ENCODE data around the gene ECM2.
"Not testable (repeated sequence)": the region's sequence is repeated elsewhere in the genome, so short reads cannot be mapped to it uniquely, and the experiment has no call there.

ECM2 gene

DNA sequence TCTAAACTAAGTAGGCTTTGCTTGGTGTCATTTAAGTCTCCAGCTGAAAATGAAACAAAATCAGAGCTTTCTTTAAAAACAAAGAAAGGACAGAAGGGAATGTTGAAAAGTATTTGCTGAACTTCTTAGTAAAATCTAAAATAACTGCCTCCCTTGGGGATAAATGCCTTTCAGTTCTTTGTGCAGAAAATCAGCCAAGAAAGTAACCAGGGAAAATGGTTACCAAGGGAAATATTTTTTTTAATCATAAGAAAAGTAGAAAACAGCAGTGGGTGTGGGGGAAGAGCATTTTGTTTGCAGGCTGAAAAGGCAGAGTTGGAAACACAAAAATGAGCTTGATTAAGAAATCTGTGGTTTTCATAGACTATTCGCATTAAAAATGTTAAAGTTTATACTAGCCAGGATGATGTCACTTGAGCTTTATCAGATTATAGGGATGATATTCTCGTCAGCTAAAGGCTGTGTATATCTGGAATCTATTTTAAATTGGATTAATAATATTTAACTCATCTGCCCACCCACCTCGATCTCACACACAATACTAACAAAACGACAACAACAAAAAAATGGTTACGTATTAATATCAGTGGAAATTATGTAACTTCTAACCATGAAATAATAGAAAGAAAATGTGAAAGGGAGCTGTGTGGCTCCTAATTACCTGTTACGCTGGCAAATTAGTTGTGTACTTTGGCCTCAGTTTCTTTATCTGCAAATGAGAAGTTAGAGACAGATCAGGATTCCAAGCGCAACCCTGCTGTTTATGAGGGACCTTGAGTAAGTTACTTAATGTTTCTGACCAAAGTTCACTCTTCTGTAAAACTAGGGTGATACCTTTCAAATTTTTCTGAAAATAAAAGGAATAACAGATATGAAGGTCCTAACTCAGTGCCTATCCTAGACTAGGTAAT is at the start of gene ECM2:
Gene ECM2, minus strand, starts transcription at position 51 of the 911 bp plus-strand sequence. CDS start 13,124 bp downstream, outside the sequence.
- peak within 1 kb of the TSS in 19 of 21 experiments; percentile 10 to 84 (median 62) for H3K27ac ChIP-seq
- peak within 1 kb of the TSS in 4 of 7 experiments; percentile 11 to 29 (median 18) for H3K4me3 ChIP-seq

DNA sequence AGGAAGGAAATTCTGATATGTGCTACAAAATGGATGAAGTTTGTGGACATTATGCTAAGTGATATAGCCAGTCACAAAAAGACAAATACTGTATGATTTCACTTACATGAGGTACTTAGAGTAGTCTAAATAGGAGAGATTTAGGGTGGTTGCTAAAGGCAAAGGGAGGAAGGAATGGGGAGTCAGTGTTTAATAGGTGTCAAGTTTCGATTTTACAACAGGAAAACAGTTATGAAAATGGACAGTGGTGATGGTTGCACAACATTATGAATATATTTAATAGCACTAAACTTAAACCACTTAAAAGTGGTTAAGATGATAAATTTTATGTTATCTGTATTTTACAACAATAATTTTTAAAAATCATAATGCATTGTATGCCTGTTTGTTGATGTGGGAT is 40.4 kb upstream of the ECM2 start:
- H3K27ac ChIP-seq = no peak overlapping the region
- H3K4me3 ChIP-seq = no peak overlapping the region

DNA sequence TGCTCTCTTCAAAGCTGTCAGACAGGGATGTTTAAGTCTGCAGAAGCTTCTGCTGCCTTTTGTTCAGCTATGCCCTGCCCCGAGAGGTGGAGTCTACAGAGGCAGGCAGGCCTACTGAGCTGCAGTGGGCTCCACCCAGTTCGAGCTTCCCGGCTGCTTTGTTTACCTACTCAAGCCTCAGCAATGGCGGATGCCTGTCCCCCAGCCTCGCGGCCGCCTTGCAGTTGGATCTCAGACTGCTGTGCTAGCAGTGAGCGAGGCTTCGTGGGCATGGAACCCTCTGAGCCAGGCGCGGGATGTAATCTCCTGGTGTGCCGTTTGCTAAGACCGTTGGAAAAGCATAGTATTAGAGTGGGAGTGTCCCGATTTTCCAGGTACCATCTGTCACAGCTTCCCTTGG is 37.8 kb upstream of the ECM2 start:
- H3K4me3 ChIP-seq, H3K27ac ChIP-seq: not testable (repeated sequence)

DNA sequence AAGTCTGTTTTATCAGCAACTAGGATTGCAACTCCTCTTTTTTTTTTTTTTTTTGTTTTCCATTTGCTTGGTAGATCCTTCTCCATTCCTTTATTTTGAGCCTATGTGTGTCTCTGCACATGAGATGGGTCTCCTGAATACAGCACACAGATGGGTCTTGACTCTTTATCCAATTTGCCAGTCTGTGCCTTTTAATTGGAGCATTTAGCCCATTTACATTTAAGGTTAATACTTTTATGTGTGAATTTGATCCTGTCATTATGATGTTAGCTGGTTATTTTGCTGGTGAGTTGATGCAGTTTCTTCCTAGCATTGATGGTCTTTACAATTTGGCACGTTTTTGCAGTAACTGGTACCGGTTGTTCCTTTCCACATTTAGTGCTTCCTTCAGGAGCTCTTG is 36.1 kb upstream of the ECM2 start:
- not testable (repeated sequence) for H3K27ac ChIP-seq, H3K4me3 ChIP-seq

DNA sequence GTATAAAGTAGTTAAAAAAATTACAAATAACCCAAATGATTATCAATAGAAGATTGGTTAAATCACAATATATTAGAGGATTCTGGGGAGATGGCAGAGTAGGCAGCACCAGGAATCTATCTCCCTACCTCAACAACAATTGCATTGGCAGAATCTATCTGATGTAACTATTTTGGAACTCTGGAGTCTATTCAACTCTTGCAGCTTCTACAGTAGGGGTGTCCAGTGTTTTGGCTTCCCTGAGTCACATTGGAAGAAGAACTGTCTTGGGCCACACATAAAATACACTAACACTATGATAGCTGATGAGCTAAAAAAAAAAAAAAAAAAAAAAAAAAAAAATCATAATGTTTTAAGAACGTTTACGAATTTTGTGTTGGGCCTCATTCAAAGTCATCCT is 29.2 kb upstream of the ECM2 start:
- H3K27ac ChIP-seq = peak overlapping the region in 2 of 21 experiments; percentile 40 to 78
- no peak overlapping the region for H3K4me3 ChIP-seq

DNA sequence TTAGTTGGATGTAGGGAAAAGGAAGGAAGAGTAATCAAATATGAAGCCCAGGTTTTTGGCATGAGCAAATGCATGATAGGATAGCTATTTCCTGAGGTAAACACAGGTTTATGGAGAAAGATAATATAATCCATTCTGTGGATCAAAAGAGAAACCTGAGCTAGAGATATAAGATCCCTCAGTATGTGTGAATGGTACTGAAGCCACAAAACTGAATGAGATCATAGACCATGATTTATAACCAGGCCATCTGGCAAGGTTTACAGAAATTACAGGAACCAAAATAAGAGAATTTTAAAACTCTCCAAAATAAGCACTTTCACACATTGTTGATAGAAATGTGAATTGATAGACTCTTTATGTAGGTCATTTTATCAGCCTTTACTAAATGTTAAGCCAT is 28.7 kb upstream of the ECM2 start:
- no peak overlapping the region for H3K4me3 ChIP-seq
- H3K27ac ChIP-seq = peak overlapping the region in 4 of 21 experiments; percentile 63 to 80 (median 74)

DNA sequence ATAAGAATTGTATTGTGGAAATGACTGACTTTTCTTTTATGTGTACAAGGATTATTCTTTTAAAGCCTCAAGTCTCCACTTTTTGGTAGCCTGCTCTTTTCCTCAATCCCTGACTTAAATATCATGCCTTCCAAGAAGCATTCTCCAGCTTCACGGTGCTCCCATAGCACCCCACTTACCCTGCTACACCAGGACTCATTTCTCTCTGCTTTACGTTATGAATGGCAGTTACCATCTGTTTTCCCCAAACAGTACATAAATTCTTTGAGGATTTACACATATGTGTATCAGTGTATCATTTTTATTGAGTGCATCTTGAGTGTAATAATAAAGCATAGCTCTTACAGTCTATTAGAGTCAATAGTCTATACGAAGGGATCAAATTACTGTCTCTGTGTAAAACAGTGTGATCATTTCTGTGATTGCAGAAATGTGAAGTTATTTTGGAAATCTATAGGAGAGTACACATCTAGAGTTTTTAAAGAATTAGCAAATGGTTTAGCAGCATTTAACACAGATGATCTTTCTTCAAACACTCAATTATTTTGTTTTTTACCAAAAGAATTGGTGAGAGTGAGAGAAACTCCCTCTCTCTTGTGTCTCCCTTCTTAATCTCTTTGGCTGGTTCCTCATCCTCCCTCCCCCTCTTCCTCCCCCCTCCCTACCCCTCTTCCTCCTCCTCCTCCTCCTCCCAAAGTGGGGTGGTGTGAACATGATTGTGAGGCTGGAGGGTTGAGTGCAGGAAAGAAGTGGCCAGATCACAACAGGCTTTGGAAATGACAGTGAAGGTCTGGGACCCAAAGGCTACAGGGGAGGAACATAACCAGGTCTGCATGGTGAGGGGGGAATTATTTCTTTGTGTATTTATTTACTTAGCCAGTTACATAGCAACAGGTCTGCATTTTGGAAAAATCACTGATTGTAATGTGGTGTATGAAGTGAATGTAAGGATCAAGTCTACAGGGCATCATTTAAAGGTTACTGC is 27.6 kb upstream of the ECM2 start:
- no peak overlapping the region for H3K4me3 ChIP-seq
- peak overlapping the region in 11 of 21 experiments; percentile 11 to 80 (median 51) for H3K27ac ChIP-seq

DNA sequence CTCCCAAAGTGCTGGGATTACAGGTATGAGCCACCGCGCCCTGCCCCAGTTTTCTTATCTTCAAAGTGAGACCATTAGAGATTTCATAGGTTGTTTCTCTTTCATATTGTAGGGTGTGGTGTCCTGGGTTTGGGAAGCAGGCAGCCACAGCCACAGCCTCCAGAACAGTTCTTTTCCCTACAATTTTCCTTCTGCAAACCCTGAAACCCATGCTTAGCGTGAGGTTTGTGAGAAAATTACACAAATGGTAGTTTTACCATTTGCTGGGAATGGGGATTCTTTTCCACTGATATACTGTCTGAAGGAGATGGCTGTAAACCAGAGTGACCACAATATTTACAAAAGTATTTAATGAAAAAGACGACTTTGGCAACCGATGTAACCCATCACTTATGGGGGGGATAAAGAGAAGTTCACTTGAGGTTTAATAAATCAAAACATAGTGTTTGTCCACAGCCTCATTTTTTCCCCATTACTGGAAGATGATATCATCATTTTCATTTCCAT is 26.7 kb upstream of the ECM2 start:
- H3K27ac ChIP-seq = peak overlapping the region in 10 of 21 experiments; percentile 6 to 80 (median 48)
- no peak overlapping the region for H3K4me3 ChIP-seq

DNA sequence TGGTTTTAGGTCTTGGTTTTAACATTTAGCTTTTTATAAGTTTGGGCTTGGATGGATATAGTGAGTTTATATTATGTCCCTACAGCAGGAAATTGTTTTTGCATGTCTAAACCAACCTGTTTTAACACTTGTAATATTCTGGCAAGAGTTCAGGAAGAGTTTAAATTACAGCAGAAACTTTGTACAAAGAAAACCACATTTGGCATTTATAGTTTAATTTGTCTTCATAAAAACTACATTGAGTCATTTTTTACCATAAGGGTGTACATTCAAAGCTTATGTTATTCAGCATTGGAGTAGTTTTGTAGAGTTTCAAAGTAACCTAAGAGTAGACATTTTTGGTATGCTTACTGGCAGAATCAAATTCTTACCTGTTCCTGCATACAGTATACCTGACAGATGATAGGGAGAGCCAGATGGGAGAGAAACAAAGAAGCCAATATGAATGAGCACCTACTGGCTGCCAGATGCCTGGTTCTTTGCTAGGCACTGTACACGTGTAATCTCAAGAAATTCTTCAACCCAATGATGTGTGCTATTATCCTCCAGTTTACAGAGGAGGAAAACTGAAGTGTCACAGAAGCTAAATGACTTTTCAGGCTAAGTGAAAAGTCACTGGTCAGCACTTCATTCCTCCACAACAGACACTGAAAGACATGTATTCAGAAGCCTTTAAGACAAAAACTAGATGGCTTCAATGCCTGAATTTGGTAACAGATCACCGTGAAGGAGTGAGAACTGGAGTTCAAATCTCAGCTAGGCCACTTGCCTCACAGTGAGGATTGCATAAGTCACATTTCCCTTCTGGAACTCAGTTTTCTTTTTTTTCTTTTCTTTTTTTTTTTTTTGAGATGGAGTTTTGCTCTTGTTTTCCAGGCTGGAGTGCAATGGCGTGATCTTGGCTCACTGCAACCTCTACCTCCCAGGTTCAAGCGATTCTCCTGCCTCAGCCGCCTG is 25.9 kb upstream of the ECM2 start:
- Histone ChIP-seq H3K27ac (peak overlapping the region in 11 of 21 experiments; percentile 0 to 80 (median 46)), H3K4me3 (no peak overlapping the region)

DNA sequence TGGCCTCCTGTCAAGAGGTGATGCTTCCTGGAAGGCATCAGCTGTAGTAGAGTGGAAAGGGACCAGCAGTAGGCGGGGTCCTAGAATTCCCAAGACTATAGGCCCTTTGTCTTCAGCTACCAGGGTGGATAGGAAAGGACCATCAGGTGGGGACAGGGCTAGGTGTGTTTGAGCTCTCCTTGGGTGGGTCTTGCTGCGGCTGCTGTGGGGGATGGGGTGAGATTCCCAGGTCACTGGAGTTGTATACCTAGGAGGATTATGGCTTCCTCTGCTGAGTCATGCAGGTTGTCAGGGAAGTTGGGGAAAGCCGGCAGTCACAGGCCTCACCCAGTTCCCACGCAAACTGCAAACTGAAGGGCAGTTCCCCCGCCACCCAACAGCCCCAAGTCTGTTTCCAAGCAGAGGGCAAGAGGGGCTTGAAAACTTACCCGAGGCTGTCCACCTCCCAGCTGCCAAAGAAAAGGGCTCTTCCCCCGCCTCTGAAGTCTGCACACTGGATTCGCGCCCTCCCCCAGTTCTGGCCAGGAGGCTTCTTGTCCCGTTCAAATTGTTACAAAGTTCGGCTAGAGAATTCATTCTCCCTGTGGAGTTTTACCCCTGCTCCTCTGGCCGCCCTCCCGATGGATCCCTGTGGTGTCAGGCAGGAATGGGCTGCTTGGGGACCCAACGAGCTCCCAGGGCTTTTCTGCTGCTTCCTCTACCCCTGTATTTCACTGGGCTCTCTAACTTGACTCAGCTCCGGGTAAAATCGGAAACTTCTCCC is 23.0 kb upstream of the ECM2 start:
- H3K27ac ChIP-seq = no peak overlapping the region
- H3K4me3 ChIP-seq = no peak overlapping the region

DNA sequence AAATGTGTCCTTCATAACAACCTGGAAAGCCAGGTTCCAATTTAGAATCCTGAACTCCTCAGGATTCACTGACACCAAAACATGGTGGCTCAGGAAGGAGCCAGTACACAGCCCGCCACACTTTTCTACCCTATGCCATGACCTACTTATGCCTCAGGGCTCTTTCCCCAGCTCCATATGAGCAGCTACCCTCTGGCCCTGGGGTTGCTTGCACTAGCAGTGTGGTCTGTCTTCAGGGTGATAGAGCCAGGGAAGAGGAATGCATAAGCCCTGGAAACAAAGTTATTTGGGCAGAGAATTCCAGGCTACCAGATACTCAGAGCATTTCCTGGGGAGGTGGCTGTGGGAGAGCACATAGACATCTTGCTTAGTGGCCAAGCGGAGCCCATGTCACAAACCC is 15.0 kb upstream of the ECM2 start:
- no peak overlapping the region for H3K27ac ChIP-seq
- no peak overlapping the region for H3K4me3 ChIP-seq

DNA sequence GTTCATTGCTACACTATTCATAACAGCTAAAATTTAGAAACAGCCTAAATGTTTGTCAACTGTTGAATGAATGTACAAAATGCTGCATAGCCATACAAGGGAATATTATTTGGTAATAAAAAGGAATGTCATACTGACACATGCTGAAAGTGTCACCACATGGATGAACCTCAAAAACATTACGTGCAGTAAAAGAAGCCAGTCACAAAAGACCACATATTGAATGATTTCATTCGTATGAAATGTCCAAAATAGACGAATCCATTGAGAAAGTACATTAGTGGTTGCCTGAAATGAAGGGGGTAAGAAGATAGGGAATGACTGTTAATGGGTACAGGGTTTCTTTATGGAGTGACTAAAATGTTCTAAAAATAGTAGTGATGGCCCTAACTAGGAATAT is 11.6 kb upstream of the ECM2 start:
- H3K4me3 ChIP-seq = no peak overlapping the region

DNA sequence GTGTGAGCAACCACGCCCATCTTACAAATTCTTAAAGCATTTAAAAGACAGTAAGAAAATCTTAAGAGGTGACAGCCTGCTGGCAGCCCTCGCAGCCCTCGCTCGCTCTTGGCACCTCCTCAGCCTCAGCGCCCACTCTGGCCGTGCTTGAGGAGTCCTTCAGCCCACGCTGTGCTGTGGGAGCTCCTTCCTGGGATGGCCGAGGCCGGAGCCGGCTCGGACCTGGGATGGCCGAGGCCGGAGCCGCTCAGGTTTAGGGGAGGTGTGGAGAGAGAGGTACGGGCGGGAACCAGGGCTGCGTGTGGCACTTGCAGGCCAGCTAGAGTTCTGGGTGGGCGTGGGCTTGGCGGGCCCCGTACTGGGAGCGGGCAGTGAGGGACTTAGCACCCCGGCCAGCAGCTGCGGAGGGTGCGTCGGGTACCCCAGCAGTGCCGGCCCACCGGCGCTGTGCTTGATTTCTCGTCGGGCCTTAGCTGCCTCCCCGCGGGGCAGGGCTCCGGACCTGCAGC is 9.3 kb upstream of the ECM2 start:
- H3K4me3 ChIP-seq = no peak overlapping the region
- no peak overlapping the region for H3K27ac ChIP-seq

More for the DNA sequence above, 11.6 kb upstream of the ECM2 start:
- H3K27ac ChIP-seq = peak overlapping the region in 1 of 21 experiments; percentile 47

DNA sequence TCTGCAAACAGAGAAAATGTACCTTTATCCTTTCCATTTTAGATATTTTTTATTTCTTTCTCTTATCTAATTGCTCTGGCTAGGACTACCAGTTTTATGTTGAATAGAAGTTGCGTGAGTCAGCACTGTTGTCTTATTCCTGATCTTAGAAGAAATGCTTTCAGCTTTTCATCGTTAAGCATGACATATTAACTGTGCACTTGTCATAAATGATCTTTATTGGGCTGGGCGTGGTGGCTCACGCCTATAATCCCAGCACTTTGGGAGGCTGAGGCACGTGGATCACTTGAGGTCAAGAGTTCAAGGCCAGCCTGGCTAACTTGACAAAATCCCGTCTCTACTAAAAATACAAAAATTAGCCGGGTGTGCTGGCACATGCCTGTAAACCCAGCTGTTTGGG is 8.2 kb upstream of the ECM2 start:
- H3K27ac ChIP-seq = no peak overlapping the region

DNA sequence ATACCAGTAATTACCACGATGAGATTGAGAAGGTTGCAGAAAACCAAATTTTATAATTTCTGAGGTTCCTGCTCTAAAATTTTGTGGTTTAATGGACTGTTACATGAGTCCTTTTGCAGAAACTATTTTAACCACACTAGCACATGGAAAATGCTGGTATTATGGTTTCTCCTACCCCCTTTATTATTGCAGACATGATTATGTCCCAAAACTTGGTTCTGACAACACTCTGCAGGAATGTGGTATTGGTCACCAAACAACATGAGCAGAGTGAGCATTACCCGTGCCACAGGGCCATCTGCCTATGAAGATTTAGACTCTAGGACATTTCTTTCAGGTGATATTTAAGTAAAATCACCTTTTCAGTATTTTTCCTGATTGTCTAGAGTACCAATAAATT is 2.8 kb upstream of the ECM2 start:
- H3K27ac ChIP-seq = peak overlapping the region in 1 of 21 experiments; percentile 65
- no peak overlapping the region for H3K4me3 ChIP-seq

More for the DNA sequence above, 8.2 kb upstream of the ECM2 start:
- no peak overlapping the region for H3K4me3 ChIP-seq

DNA sequence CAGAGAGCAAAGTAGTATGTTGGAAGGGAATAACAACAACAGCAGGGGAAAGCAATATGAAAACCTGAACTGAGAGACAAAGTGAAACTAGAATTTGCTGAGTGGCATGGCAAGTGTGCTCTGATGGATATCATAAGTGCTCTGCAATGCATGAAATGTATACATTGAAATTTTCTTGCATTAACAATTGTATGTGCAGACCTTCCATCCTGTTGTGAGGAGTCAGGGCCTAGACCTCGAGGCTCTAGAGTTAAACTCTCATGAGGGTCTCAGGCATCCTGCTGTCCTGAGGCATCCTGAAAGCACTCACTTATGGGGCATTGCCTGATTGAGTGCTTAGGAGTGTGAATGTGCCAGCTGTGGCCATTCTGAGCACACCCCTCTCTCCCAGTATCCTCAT is 1.1 kb downstream of the ECM2 start:
- Histone ChIP-seq H3K27ac (peak overlapping the region in 17 of 21 experiments; percentile 3 to 84 (median 55)), H3K4me3 (peak overlapping the region in 3 of 7 experiments; percentile 12 to 29 (median 23))

DNA sequence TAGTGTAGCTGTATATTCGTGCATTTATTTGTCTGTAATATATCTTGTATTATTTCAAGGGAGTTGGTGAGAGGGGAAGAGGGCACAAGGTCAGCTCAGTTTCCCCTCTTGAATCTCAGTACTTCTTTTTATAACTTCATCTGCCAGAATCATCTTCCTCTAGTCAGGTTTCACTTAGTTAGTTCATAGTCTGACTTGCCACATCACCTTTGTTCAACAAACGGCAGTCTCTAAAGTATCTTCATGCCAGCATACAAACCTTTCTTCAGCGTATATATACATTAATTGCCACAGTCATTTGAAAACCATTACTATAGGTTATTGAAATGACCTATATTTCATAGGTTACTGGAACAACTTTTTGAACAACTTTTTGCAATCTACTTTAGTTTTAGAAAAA is 1.6 kb downstream of the ECM2 start:
- peak overlapping the region in 14 of 21 experiments; percentile 12 to 84 (median 67) for H3K27ac ChIP-seq
- peak overlapping the region in 3 of 7 experiments; percentile 12 to 29 (median 23) for H3K4me3 ChIP-seq

DNA sequence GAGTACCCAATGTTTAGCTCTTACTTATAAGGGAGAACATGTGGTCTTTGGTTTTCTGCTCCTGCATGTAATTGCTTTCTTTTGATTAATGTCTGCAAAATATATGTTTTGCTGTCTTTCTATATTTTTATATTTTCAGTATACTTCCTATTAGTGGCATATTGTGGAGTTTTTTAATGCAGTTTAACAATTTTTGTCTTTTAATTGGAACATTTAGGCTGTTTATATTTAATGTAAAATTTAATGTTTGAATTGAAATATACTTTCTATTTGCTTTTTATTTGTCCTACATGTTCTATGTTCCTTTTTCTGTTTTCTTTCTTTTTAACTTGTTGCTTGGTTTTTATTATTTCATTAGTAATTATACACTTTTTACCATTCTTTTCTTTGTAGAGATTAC is 4.9 kb downstream of the ECM2 start:
- H3K27ac ChIP-seq = no peak overlapping the region
- H3K4me3 ChIP-seq = no peak overlapping the region

Measured in skin epidermis (tissue), 12 donors.